Smooth muscle cell (in vitro differentiated cells): ENCODE measurements around the gene CLEC16A. TPM values are rescaled to one million over a fixed set of nuclear protein-coding genes. Genes with fewer than 3 reads are reported as not detected.

Experiments used
- DNase-seq: peaks from one replicate; lab custom pipeline; 2025; ENCODE audit not compliant: unreplicated experiment; lab: John Stamatoyannopoulos, UW
- H2AFZ ChIP-seq: fragments of 200-600 bp; sonication (generic); 2 replicates; pipeline ENCODE4 v1.6.0; 2016; ENCODE audit warnings: antibody characterized with exemption, low read depth, mild to moderate bottlenecking
- H3F3A ChIP-seq: fragments of 200-600 bp; sonication (generic); 2 replicates; pipeline ENCODE4 v1.6.0; 2017; ENCODE audit warnings: antibody characterized with exemption, low read depth
- H3K27ac ChIP-seq: fragments of 200-600 bp; sonication (generic); 2 replicates; pipeline ENCODE4 v1.5.1; 2016; ENCODE audit warnings: low read depth, mild to moderate bottlenecking
- H3K27me3 ChIP-seq: fragments of 200-600 bp; sonication (generic); 2 replicates; pipeline ENCODE4 v1.6.1; 2016; ENCODE audit warnings: low read depth, mild to moderate bottlenecking
- H3K36me3 ChIP-seq: fragments of 200-600 bp; sonication (generic); 2 replicates; pipeline ENCODE4 v1.5.1; 2016; ENCODE audit warnings: low read depth
- H3K4me1 ChIP-seq: fragments of 200-600 bp; sonication (generic); 2 replicates; pipeline ENCODE4 v1.5.1; 2016; ENCODE audit warnings: low read depth
- H3K4me2 ChIP-seq: fragments of 200-600 bp; sonication (generic); 2 replicates; pipeline ENCODE4 v1.6.0; 2016; ENCODE audit warnings: mild to moderate bottlenecking
- H3K4me3 ChIP-seq: fragments of 200-600 bp; sonication (generic); 2 replicates; pipeline ENCODE4 v1.5.1; 2016; ENCODE audit warnings: mild to moderate bottlenecking
- H3K79me2 ChIP-seq: fragments of 200-600 bp; sonication (generic); 2 replicates; pipeline ENCODE4 v1.6.0; 2016; ENCODE audit warnings: low read depth, mild to moderate bottlenecking
- H3K9ac ChIP-seq: fragments of 200-600 bp; sonication (generic); 2 replicates; pipeline ENCODE4 v1.6.0; 2016; ENCODE audit warnings: low read depth
- H3K9me3 ChIP-seq: fragments of 200-600 bp; sonication (generic); replicated peaks from 2 replicates; pipeline ENCODE4 v1.5.1; 2016; ENCODE audit warnings: low read depth
- H4K20me1 ChIP-seq: fragments of 200-600 bp; sonication (generic); 2 replicates; pipeline ENCODE4 v1.6.0; 2016; ENCODE audit warnings: low read depth
- CTCF ChIP-seq: fragments of 200-600 bp; sonication (generic); IDR thresholded peaks from 2 replicates; pipeline ENCODE4 v1.5.1; 2017; ENCODE audit warnings: borderline replicate concordance, mild to moderate bottlenecking, antibody characterized with exemption; ENCODE audit not compliant: insufficient read depth, poor library complexity, severe bottlenecking
- WGBS: methylation state at CpG from one replicate; pipeline ENCODE4 v1.1.7; 2016; ENCODE audit warnings: low lambda C conversion rate; 5-methylcytosine and 5-hydroxymethylcytosine counted together
- polyA plus RNA-seq: library from polyadenylated mRNA; unstranded; fragments of >200 nt; fragmentation: Nextera tagmentation; extraction: Ambion mirVana; gene quantifications from 2 replicates; pipeline ENCODE4 v1.2.1, GENCODE V29; 2016
- total RNA-seq: library from RNA; depleted of rRNA; stranded (reverse); fragments of >200 nt; gene quantifications from 2 replicates; pipeline ENCODE4 v1.2.3, GENCODE V29; 2014

CLEC16A gene
- total and polyA plus RNA-seq, 2 experiments from 2014 or later, result 12.6 to 16.2 TPM

GRCh38 chr16:10982465-10983150, 38.2 kb downstream of the CLEC16A start:
- no peaks in the 10 kb centered on the region for H3K36me3 ChIP-seq
- no peak overlapping the region for H3K9ac ChIP-seq
- no peaks in the 10 kb centered on the region for H3K27me3 ChIP-seq
- H4K20me1 ChIP-seq, result peaks cover 4% of the 10 kb centered on the region
- H3K79me2 ChIP-seq, result no peaks in the 10 kb centered on the region
- no peak for DNase-seq
- H3F3A ChIP-seq, result peaks cover 5% of the 10 kb centered on the region
- H3K4me3 ChIP-seq, result no peak overlapping the region
- no peaks in the 10 kb centered on the region for H3K9me3 ChIP-seq
- 70% methylated on average over 15 of the region's 15 CpGs for WGBS
- peaks cover 6% of the 10 kb centered on the region for H3K4me1 ChIP-seq
- no peak overlapping the region for H3K4me2 ChIP-seq
- no peak for TF ChIP-seq CTCF
- no peak overlapping the region for H2AFZ ChIP-seq
- peak overlapping the region; percentile 43 for H3K27ac ChIP-seq

DNA sequence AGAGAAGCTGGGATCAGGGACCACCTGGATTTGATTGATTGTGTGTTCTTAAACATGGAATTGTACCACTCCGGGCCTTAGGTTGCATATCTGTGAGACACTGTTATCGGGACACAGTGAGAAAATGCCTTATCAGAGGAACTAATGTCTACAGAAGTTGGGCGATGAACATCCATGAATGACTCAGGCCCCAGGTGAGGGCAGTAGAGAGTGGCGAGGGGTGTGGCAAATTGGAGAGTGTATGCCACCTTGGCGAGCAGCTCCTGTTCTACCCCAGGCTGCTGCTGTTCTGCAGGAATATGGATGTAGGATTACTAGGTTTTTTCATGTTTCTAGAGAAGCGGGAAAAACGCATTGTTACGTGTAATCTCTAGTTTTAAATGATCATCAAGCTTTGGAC, 38.8 kb downstream of the CLEC16A start:
- Histone ChIP-seq H3K4me1 (peaks cover 6% of the 10 kb centered on the region), H3K4me2 (no peak overlapping the region), H3K4me3 (no peak overlapping the region), H3K27ac (no peak overlapping the region), H4K20me1 (peaks cover 4% of the 10 kb centered on the region), H3K9me3 (no peaks in the 10 kb centered on the region), H3K79me2 (no peaks in the 10 kb centered on the region), H3F3A (peaks cover 5% of the 10 kb centered on the region), H3K27me3 (no peaks in the 10 kb centered on the region), H2AFZ (no peak overlapping the region), H3K9ac (no peak overlapping the region), H3K36me3 (no peaks in the 10 kb centered on the region)
- TF ChIP-seq CTCF, result no peak
- DNase-seq, result no peak
- WGBS, result 92% methylated on average over 8 of the region's 8 CpGs

- no peak for DNase-seq
- Histone ChIP-seq H3K4me2 (peak overlapping the region; percentile 46), H3K9ac (peak overlapping the region; percentile 35), H3F3A (peaks cover 5% of the 10 kb centered on the region), H3K79me2 (no peaks in the 10 kb centered on the region), H3K27ac (peak overlapping the region; percentile 47), H3K36me3 (no peaks in the 10 kb centered on the region), H4K20me1 (peaks cover 4% of the 10 kb centered on the region), H3K27me3 (no peaks in the 10 kb centered on the region), H2AFZ (no peak overlapping the region), H3K4me3 (no peak overlapping the region), H3K9me3 (no peaks in the 10 kb centered on the region), H3K4me1 (peaks cover 6% of the 10 kb centered on the region)
- no peak for TF ChIP-seq CTCF
- WGBS, result 41% methylated on average over 6 of the region's 6 CpGs
Observed at GRCh38 chr16:10984509-10984908, 40.1 kb downstream of the CLEC16A start.
